ENCODE measurements around the gene POLD3.

Gene POLD3

DNA sequence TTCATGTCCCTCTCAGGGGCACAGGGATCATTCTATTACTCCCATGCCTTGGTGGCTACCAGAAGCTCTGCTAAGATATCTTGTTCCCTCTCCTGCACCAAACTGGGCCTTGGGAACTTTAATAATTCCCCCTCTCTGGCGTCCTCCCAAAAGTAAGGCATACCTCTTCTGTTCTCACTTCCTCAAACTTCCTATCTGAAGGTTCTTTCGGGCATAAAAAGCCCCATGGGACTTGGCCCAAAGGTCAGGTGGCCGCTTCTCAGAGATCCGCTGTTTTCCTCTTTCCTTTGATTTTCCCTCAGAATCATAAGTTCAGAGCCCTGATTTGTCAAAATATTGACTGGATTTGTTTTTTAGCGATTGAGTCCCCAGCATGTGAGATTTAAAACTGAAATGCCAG, 13.0 kb downstream of the POLD3 start:
- no peak for DNase-seq (ENCODE audit: low read depth, low spot score)
- H3K9ac ChIP-seq (ENCODE audit: insufficient read length, low read depth), result no peak overlapping the region
- no peaks in the 10 kb centered on the region for H3K4me1 ChIP-seq (ENCODE audit: insufficient read depth, insufficient read length)
- no peak for TF ChIP-seq SUZ12 (IDR thresholded peaks at IDR 0.05; ENCODE audit: extremely low read depth, insufficient read depth, insufficient read length)
- no peak for TF ChIP-seq YY1 (IDR thresholded peaks at IDR 0.05; ENCODE audit: insufficient read depth, insufficient read length)
- TF ChIP-seq ZNF274 (IDR thresholded peaks at IDR 0.05; ENCODE audit: low read depth, low read length), result no peak
- H3K27me3 ChIP-seq (ENCODE audit: insufficient read depth, insufficient read length), result no peaks in the 10 kb centered on the region
- no peak overlapping the region for H3K4me3 ChIP-seq (ENCODE audit: insufficient read length, low read depth)
- H3K9me3 ChIP-seq (ENCODE audit: insufficient read depth, low read length), result no peaks in the 10 kb centered on the region
- peaks cover 34% of the 10 kb centered on the region for H3K36me3 ChIP-seq (ENCODE audit: insufficient read depth, insufficient read length, low read length)

DNA sequence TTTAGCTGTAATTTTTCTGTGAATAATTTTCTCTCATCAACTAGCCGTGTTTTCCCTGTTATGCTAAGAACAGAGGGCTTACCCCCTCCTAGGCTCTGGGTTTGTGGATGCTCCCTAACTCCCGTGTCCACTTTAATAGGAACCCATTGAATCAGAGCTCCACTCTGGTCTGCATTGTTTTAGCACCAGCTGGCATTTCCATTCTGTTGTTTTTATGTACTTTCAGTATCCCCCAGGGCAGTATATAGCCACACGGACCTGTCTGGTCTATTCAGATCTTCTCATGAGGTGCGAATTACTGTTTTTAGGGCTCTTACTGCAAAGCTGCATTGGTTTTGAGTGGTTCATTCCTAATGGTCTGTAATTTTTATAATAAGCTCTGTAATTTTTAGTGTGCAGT, 16.0 kb downstream of the POLD3 start:
- no peaks in the 10 kb centered on the region for H3K27me3 ChIP-seq (ENCODE audit: insufficient read depth, insufficient read length)
- peaks cover 42% of the 10 kb centered on the region for H3K36me3 ChIP-seq (ENCODE audit: insufficient read depth, insufficient read length, low read length)
- no peaks in the 10 kb centered on the region for H3K4me1 ChIP-seq (ENCODE audit: insufficient read depth, insufficient read length)
- TF ChIP-seq YY1 (IDR thresholded peaks at IDR 0.05; ENCODE audit: insufficient read depth, insufficient read length) (no peak), SUZ12 (IDR thresholded peaks at IDR 0.05; ENCODE audit: extremely low read depth, insufficient read depth, insufficient read length) (no peak), ZNF274 (IDR thresholded peaks at IDR 0.05; ENCODE audit: low read depth, low read length) (no peak)
- no peaks in the 10 kb centered on the region for H3K9me3 ChIP-seq (ENCODE audit: insufficient read depth, low read length)
- H3K4me3 ChIP-seq (ENCODE audit: insufficient read length, low read depth), result no peak overlapping the region
- DNase-seq (ENCODE audit: low read depth, low spot score), result no peak
- no peak overlapping the region for H3K9ac ChIP-seq (ENCODE audit: insufficient read length, low read depth)

DNA sequence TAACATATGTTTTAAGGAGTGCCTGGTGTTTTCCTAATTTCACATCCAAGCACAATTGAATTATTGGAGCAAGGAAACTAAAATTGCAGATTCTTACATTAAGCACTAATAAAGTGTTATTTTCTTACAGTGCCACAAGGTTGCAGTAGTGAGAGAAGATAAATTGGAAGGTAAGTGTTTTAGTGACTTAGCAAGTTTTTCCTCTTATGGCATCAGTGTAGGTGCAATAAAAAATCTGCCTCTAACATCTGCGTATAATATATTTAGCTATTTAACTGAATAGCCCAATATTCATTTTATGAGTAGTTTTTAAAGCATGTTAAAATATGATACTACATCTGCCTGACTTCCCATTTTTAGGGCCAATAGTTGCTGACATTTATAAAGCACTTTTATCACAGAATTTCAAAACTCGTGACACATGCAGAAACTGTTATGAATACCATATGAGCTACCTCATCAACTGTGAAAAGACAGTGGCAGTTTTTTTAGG, 19.0 kb downstream of the POLD3 start:
- Histone ChIP-seq H3K9me3 (ENCODE audit: insufficient read depth, low read length) (no peaks in the 10 kb centered on the region), H3K9ac (ENCODE audit: insufficient read length, low read depth) (no peak overlapping the region), H3K4me3 (ENCODE audit: insufficient read length, low read depth) (no peak overlapping the region), H3K27me3 (ENCODE audit: insufficient read depth, insufficient read length) (no peaks in the 10 kb centered on the region), H3K36me3 (ENCODE audit: insufficient read depth, insufficient read length, low read length) (peaks cover 48% of the 10 kb centered on the region), H3K4me1 (ENCODE audit: insufficient read depth, insufficient read length) (no peaks in the 10 kb centered on the region)
- DNase-seq (ENCODE audit: low read depth, low spot score), result no peak
- TF ChIP-seq YY1 (IDR thresholded peaks at IDR 0.05; ENCODE audit: insufficient read depth, insufficient read length) (no peak), ZNF274 (IDR thresholded peaks at IDR 0.05; ENCODE audit: low read depth, low read length) (no peak), SUZ12 (IDR thresholded peaks at IDR 0.05; ENCODE audit: extremely low read depth, insufficient read depth, insufficient read length) (no peak)

DNA sequence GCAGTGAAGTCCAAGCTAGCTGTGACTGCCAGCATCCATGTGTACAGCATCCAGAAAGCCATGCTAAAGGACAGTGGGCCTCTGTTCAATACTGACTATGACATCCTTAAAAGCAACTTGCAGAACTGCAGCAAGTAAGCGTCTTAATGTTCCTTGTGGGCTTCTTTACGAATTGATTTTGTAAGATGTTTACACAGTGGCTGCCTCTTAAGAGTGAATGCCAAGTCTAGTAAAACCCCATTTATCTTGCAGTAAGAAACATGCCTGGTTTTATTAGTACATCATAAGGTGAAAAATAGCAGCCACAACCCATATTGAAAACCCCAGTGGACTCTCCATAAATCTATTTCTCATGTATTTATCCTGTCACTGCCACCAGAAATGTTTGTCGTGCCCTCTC, 20.5 kb downstream of the POLD3 start:
- DNase-seq (ENCODE audit: low read depth, low spot score), result no peak
- Histone ChIP-seq H3K4me1 (ENCODE audit: insufficient read depth, insufficient read length) (no peaks in the 10 kb centered on the region), H3K9me3 (ENCODE audit: insufficient read depth, low read length) (no peaks in the 10 kb centered on the region), H3K36me3 (ENCODE audit: insufficient read depth, insufficient read length, low read length) (peaks cover 51% of the 10 kb centered on the region), H3K9ac (ENCODE audit: insufficient read length, low read depth) (no peak overlapping the region), H3K4me3 (ENCODE audit: insufficient read length, low read depth) (no peak overlapping the region), H3K27me3 (ENCODE audit: insufficient read depth, insufficient read length) (no peaks in the 10 kb centered on the region)
- TF ChIP-seq ZNF274 (IDR thresholded peaks at IDR 0.05; ENCODE audit: low read depth, low read length), result no peak
- TF ChIP-seq SUZ12 (IDR thresholded peaks at IDR 0.05; ENCODE audit: extremely low read depth, insufficient read depth, insufficient read length), result no peak
- no peak for TF ChIP-seq YY1 (IDR thresholded peaks at IDR 0.05; ENCODE audit: insufficient read depth, insufficient read length)

DNA sequence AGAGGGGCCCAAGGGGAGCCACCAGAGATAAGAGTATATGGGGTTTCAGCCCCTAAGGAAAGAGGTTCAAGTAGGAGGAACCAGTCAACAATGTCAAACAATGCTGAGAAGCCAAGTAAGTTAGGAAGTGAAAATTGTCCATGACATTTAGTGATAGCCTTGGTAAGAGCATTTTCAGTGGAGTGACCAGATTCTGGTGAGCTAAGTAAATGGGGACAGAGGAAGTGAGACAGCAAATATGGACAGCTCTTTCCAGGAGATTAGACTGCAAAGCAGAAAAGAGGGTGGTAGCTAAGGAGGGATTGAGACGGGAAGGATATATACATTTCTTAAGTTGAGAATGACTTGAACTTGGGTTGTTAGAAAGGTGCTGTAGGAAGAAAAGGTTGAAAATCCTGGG, 22.9 kb downstream of the POLD3 start:
- TF ChIP-seq YY1 (IDR thresholded peaks at IDR 0.05; ENCODE audit: insufficient read depth, insufficient read length), result no peak
- no peak for TF ChIP-seq SUZ12 (IDR thresholded peaks at IDR 0.05; ENCODE audit: extremely low read depth, insufficient read depth, insufficient read length)
- no peak for TF ChIP-seq ZNF274 (IDR thresholded peaks at IDR 0.05; ENCODE audit: low read depth, low read length)
- Histone ChIP-seq H3K36me3 (ENCODE audit: insufficient read depth, insufficient read length, low read length) (peaks cover 68% of the 10 kb centered on the region), H3K4me1 (ENCODE audit: insufficient read depth, insufficient read length) (no peaks in the 10 kb centered on the region), H3K9me3 (ENCODE audit: insufficient read depth, low read length) (no peaks in the 10 kb centered on the region), H3K9ac (ENCODE audit: insufficient read length, low read depth) (no peak overlapping the region), H3K4me3 (ENCODE audit: insufficient read length, low read depth) (no peak overlapping the region), H3K27me3 (ENCODE audit: insufficient read depth, insufficient read length) (no peaks in the 10 kb centered on the region)
- DNase-seq (ENCODE audit: low read depth, low spot score), result no peak

DNA sequence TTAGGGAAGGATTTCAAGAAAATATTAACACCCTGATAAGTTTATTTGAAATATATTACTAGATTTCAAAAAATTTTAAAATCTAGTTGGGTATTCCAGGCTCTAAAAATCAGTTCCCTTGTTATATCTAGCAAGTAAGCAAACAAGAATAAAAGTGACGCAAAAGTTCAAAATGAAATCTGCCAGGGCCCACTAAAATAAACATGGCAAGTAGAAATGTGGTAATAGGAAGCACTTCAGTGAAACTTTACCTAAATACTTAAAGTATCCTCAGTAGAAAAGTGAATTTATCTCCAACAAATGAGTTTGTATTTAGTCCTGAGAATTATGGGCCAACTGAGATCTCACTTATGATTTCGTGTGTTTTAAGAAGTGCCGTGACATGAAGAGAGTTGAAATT, 23.6 kb downstream of the POLD3 start:
- H3K9ac ChIP-seq (ENCODE audit: insufficient read length, low read depth), result no peak overlapping the region
- H3K9me3 ChIP-seq (ENCODE audit: insufficient read depth, low read length), result no peaks in the 10 kb centered on the region
- TF ChIP-seq YY1 (IDR thresholded peaks at IDR 0.05; ENCODE audit: insufficient read depth, insufficient read length), result no peak
- TF ChIP-seq ZNF274 (IDR thresholded peaks at IDR 0.05; ENCODE audit: low read depth, low read length), result no peak
- no peak for TF ChIP-seq SUZ12 (IDR thresholded peaks at IDR 0.05; ENCODE audit: extremely low read depth, insufficient read depth, insufficient read length)
- no peak for DNase-seq (ENCODE audit: low read depth, low spot score)
- no peak overlapping the region for H3K4me3 ChIP-seq (ENCODE audit: insufficient read length, low read depth)
- H3K4me1 ChIP-seq (ENCODE audit: insufficient read depth, insufficient read length), result no peaks in the 10 kb centered on the region
- peaks cover 72% of the 10 kb centered on the region for H3K36me3 ChIP-seq (ENCODE audit: insufficient read depth, insufficient read length, low read length)
- H3K27me3 ChIP-seq (ENCODE audit: insufficient read depth, insufficient read length), result no peaks in the 10 kb centered on the region

DNA sequence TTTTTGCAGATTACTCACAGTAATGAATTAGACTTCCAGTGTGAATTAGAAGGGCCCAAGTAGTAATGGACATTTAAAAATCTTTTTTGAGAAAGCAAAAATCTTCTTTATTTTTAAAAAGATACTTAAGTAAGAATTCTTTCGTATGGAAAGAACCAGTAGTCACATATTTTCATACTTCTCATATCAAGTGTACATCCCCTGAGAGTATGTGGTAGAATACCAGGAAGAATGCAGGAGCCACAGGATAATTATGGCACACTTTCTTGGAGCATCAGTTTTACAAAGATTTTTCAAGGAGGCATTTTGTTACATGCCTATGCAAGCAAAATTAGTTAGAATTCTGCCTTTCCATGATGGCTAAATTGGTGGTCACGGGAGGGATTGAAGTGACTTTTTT, 28.1 kb downstream of the POLD3 start:
- Histone ChIP-seq H3K9me3 (ENCODE audit: insufficient read depth, low read length) (no peaks in the 10 kb centered on the region), H3K36me3 (ENCODE audit: insufficient read depth, insufficient read length, low read length) (peaks cover 49% of the 10 kb centered on the region), H3K9ac (ENCODE audit: insufficient read length, low read depth) (no peak overlapping the region), H3K27me3 (ENCODE audit: insufficient read depth, insufficient read length) (no peaks in the 10 kb centered on the region), H3K4me1 (ENCODE audit: insufficient read depth, insufficient read length) (no peaks in the 10 kb centered on the region), H3K4me3 (ENCODE audit: insufficient read length, low read depth) (no peak overlapping the region)
- TF ChIP-seq SUZ12 (IDR thresholded peaks at IDR 0.05; ENCODE audit: extremely low read depth, insufficient read depth, insufficient read length) (no peak), YY1 (IDR thresholded peaks at IDR 0.05; ENCODE audit: insufficient read depth, insufficient read length) (no peak), ZNF274 (IDR thresholded peaks at IDR 0.05; ENCODE audit: low read depth, low read length) (no peak)
- no peak for DNase-seq (ENCODE audit: low read depth, low spot score)

All from NT2/D1 (cell line).